GM13976 (cell line): ENCODE results near the gene TP53TG5.

Experiments
- DNase-seq: peaks from one replicate; pipeline ENCODE4 v3.0.0; 2012; ENCODE audit warnings: low spot score
- CTCF ChIP-seq: IDR thresholded peaks from 2 replicates; pipeline ENCODE4 v1.5.1; 2012; ENCODE audit warnings: borderline replicate concordance, mild to moderate bottlenecking; ENCODE audit not compliant: insufficient read depth; ENCODE audit errors: extremely low read depth, missing control alignments, control extremely low read depth
- in situ Hi-C: fragments of 300-500 bp; cut with MboI; formaldehyde crosslinking; loops from one replicate; pipeline ENCODE4 v1.12.0; 2022; ENCODE audit warnings: low sequenced_read_pairs, mixed read lengths, inconsistent platforms; ENCODE audit not compliant: unreplicated experiment

Gene TP53TG5

GRCh38 chr20:45405571-45406259 is 27.6 kb upstream of the TP53TG5 start:
- DNase-seq, result peak; percentile 45
- TF ChIP-seq CTCF, result no peak
- in situ Hi-C loops, result no loop called here

- DNase-seq, result no peak
- in situ Hi-C loops, result no loop called here
- TF ChIP-seq CTCF, result no peak
Measured at GRCh38 chr20:45404438-45404837, 26.3 kb upstream of the TP53TG5 start.

GRCh38 chr20:45402946-45403345 is 24.8 kb upstream of the TP53TG5 start:
- in situ Hi-C loops, result no loop called here
- TF ChIP-seq CTCF, result no peak
- DNase-seq, result no peak

DNA sequence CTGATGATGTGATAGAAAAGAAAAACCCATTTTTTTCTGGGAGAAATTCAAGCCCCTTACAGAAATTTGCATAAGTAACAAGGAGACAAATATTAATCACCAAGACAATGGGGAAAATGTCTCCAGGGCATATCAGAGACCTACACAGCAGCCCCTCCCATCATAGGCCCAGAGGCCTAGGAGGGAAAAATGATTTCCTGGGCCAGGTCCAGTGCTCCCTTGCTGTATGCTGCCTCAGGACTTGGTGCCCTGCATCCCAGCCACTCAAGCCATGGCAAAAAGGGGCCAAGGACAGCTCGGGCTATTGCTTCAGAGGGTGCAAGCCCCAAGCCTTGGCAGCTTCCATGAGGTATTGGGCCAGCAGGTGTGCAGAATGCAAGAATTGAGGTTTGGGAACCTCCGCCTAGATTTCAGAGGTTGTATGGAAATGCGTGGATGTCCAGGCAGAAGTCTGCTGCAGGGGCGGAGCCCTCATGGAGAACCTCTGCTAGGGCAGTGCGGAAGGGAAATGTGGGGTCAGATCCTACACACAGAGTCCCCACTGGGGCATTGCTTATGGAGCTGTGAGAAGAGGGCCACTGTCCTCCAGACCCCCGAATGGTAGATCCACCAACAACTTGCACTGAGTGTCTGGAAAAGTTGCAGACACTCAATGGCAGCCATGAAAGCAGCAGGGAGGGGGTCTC is 22.4 kb upstream of the TP53TG5 start:
- DNase-seq, result no peak
- in situ Hi-C loops, result no loop called here
- no peak for TF ChIP-seq CTCF

- TF ChIP-seq CTCF, result no peak
- DNase-seq, result no peak
- in situ Hi-C loops, result no loop called here
Measured at GRCh38 chr20:45399018-45399417, 20.9 kb upstream of the TP53TG5 start.

DNA sequence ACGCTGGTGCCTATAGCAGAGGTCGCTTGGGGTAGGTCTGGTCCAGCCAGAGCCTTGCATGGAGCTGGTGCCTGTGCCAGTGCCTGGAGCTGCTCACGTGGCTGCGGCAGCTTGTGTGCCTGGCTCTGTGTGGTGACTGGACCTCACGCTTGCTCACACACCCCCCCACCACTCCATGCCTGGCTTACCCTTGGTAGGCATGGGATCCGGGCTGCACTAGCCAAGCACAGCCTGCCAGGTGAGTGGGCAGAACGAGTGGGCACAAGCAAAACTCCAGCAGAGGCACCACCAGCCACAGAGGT is 16.9 kb upstream of the TP53TG5 start:
- in situ Hi-C loops, result no loop called here
- no peak for TF ChIP-seq CTCF
- DNase-seq, result no peak
